K562 (cell line): ENCODE data around the gene IARS2. TPM values are rescaled to one million over a fixed set of nuclear protein-coding genes. Genes with fewer than 3 reads are reported as not detected.

Experiments
- ATF7 ChIP-seq: fragments of 450-650 bp; IDR thresholded peaks from 2 replicates; pipeline ENCODE4 v1.7.1; 2014; ENCODE audit warnings: mild to moderate bottlenecking, moderate library complexity
- CBX5 ChIP-seq: IDR thresholded peaks from 2 replicates; pipeline ENCODE4 v1.6.1; 2014; ENCODE audit warnings: low read depth, borderline replicate concordance
- CEBPG ChIP-seq, 3 experiments: fragments of 200-800 bp in 1 of 3; sonication (Bioruptor generic) in 1 of 3; sonication (generic) in 1 of 3; formaldehyde crosslinking in 1 of 3; IDR thresholded peaks in 2 of 3; conservative IDR thresholded peaks in 1 of 3; 2 replicates each; pipeline versions ENCODE4 v1.6.1 to v1.8.0; 2016 to 2022; ENCODE audit warnings: missing compliant biosample characterization in 2 of 3, missing genetic modification characterization in 2 of 3, mild to moderate bottlenecking in 1 of 3, missing genetic modification reagents in 1 of 3
- CREB3L1 ChIP-seq: fragments of 450-650 bp; IDR thresholded peaks from 2 replicates; pipeline ENCODE4 v1.6.1; 2014; ENCODE audit warnings: low read depth, mild to moderate bottlenecking, moderate library complexity, borderline replicate concordance
- E2F6 ChIP-seq, 2 experiments: IDR thresholded peaks; 2 replicates each; pipeline ENCODE4 v1.6.1; 2011; ENCODE audit warnings: borderline replicate concordance in 1 of 2, control low read depth in 1 of 2, low read depth in 1 of 2, low read length in 1 of 2, mild to moderate bottlenecking in 1 of 2, mixed read lengths in 1 of 2, moderate library complexity in 1 of 2; ENCODE audit not compliant: insufficient read depth in 1 of 2, insufficient read length in 1 of 2, poor library complexity in 1 of 2, severe bottlenecking in 1 of 2; ENCODE audit errors: extremely low read depth in 1 of 2
- FOS ChIP-seq: IDR thresholded peaks from 3 replicates; pipeline ENCODE4 v1.6.1; 2011; ENCODE audit not compliant: insufficient read length; ENCODE audit errors: extremely low read depth
- FOXK1 ChIP-seq: sonication (generic); formaldehyde crosslinking; IDR thresholded peaks from 2 replicates; pipeline ENCODE4 v1.8.0; 2022; ENCODE audit warnings: missing genetic modification reagents, mild to moderate bottlenecking, borderline replicate concordance
- GATA2 ChIP-seq: sonication (generic); formaldehyde crosslinking; IDR thresholded peaks from 2 replicates; pipeline ENCODE4 v1.4.0; 2020; ENCODE audit warnings: mild to moderate bottlenecking, missing genetic modification reagents
- MAFF ChIP-seq: IDR thresholded peaks from 2 replicates; pipeline ENCODE4 v1.6.1; 2012; ENCODE audit warnings: low read length, improper control_type of control experiment
- MYC ChIP-seq, 2 experiments: fragments of 250-450 bp in 1 of 2; sonication (Bioruptor Pico) in 1 of 2; IDR thresholded peaks; 2 replicates each; pipeline versions ENCODE4 v1.5.1 to v1.6.1; 2012 to 2021; ENCODE audit warnings: low read depth in 2 of 2, borderline replicate concordance in 1 of 2, improper control_type of control experiment in 1 of 2, low read length in 1 of 2, mild to moderate bottlenecking in 1 of 2, moderate library complexity in 1 of 2
- RAD21 ChIP-seq, 2 experiments: fragments of 250-450 bp in 1 of 2; fragments of 450-650 bp in 1 of 2; sonication (Bioruptor Pico) in 1 of 2; formaldehyde crosslinking in 1 of 2; IDR thresholded peaks in 1 of 2; conservative IDR thresholded peaks in 1 of 2; 2 replicates each; pipeline versions ENCODE4 v1.4.0 to v1.8.0; 2020 to 2022; ENCODE audit warnings: mild to moderate bottlenecking in 2 of 2, moderate library complexity in 1 of 2
- SIX5 ChIP-seq, 2 experiments: IDR thresholded peaks; 2 replicates each; pipeline ENCODE4 v1.6.1; 2011; ENCODE audit warnings: low read length in 2 of 2, borderline replicate concordance in 1 of 2, low read depth in 1 of 2, mild to moderate bottlenecking in 1 of 2, moderate library complexity in 1 of 2; ENCODE audit not compliant: insufficient read depth in 1 of 2
- SRSF3 ChIP-seq: fragments of 200-400 bp; formaldehyde crosslinking; IDR thresholded peaks from 2 replicates; pipeline ENCODE4 v1.6.1; 2016; ENCODE audit warnings: mild to moderate bottlenecking, low read length, moderate library complexity; ENCODE audit not compliant: insufficient read depth
- TCF15 ChIP-seq: fragments of 250-450 bp; sonication (Bioruptor Pico); IDR thresholded peaks from 2 replicates; pipeline ENCODE4 v1.8.0; 2022; ENCODE audit warnings: moderate library complexity, mild to moderate bottlenecking, inconsistent platforms
- TCF3 ChIP-seq: sonication (generic); formaldehyde crosslinking; IDR thresholded peaks from 2 replicates; pipeline ENCODE4 v1.4.0; 2020; ENCODE audit warnings: mild to moderate bottlenecking, missing genetic modification reagents
- U2AF2 ChIP-seq: fragments of 200-400 bp; formaldehyde crosslinking; optimal IDR thresholded peaks from 2 replicates; pipeline ENCODE3; 2017; ENCODE audit warnings: low read depth, mild to moderate bottlenecking, low read length
- ZBTB2 ChIP-seq: fragments of 450-650 bp; IDR thresholded peaks from 2 replicates; pipeline ENCODE4 v1.6.1; 2016; ENCODE audit warnings: antibody characterized with exemption
- ZNF140 ChIP-seq: fragments of 250-450 bp; sonication (Bioruptor Pico); IDR thresholded peaks from 2 replicates; pipeline ENCODE4 v1.8.0; 2021; ENCODE audit warnings: moderate library complexity, mild to moderate bottlenecking, inconsistent platforms
- ZNF511 ChIP-seq: sonication (generic); formaldehyde crosslinking; IDR thresholded peaks from 2 replicates; pipeline ENCODE4 v1.8.0; 2022; ENCODE audit warnings: mild to moderate bottlenecking, missing genetic modification reagents
- polyA plus RNA-seq, 8 experiments: library from polyadenylated mRNA; depleted of rRNA in 4 of 8; stranded (reverse) in 5 of 8; unstranded in 3 of 8; fragments of >200 nt; fragmentation: Nextera tagmentation in 2 of 8; fragmentation: Illumina TruSeq in 1 of 8; extraction: Ambion mirVana in 2 of 8; extraction: Trizol in 1 of 8; gene quantifications; 2 replicates each; pipeline versions ENCODE4 v1.2.1 to v1.2.3, GENCODE V29; 2011 to 2014; ENCODE audit warnings: inconsistent platforms in 1 of 8, missing spikeins in 1 of 8
- total RNA-seq, 7 experiments: library from RNA; depleted of rRNA in 6 of 7; stranded (reverse); fragments of >200 nt in 6 of 7; fragmentation: Illumina TruSeq in 2 of 7; extraction: Trizol in 2 of 7; gene quantifications; 2 replicates each; pipeline versions ENCODE4 v1.2.1 to v1.2.3, GENCODE V29; 2011 to 2021; ENCODE audit warnings: low replicate concordance in 1 of 7

IARS2 gene
- total and polyA plus RNA-seq, 9 of the 15 experiments (the other 6 are each of a cell fraction or from before 2014, with no cell fraction given), result 39.6 to 127 (median 93.8) TPM

- TF ChIP-seq MYC (IDR thresholded peaks at IDR 0.05; ENCODE audit: low read depth, low read length), result peak; percentile 76
- TF ChIP-seq MYC (CRISPR knock-in tag; IDR thresholded peaks at IDR 0.05; ENCODE audit: borderline replicate concordance, low read depth), result no peak
- peak; percentile 73 for TF ChIP-seq ATF7
- TF ChIP-seq ZNF511 (CRISPR knock-in tag), result no peak
- 0 out of 2 replicates have a peak, but pooled peaks have one; percentile 12 for TF ChIP-seq TCF15 (CRISPR knock-in tag)
- TF ChIP-seq CBX5, result no peak
- no peak; the same call in 1 of the 2 replicates for TF ChIP-seq CEBPG (CRISPR knock-in tag; IDR thresholded peaks at IDR 0.05)
- no peak for TF ChIP-seq CEBPG (tag; conservative IDR thresholded peaks at IDR 0.05 in 1 of 2, IDR thresholded peaks at IDR 0.05 in 1 of 2)
- TF ChIP-seq SRSF3, result no peak
- TF ChIP-seq E2F6 (IDR thresholded peaks at IDR 0.05; ENCODE audit: borderline replicate concordance in 1 of 2, extremely low read depth in 1 of 2, insufficient read depth in 1 of 2, insufficient read length in 1 of 2, low read depth in 1 of 2, low read length in 1 of 2, poor library complexity in 1 of 2, severe bottlenecking in 1 of 2), result peak in 1 of 2 experiments; percentile 43
- no peak for TF ChIP-seq U2AF2
- no peak for TF ChIP-seq GATA2 (CRISPR knock-in tag)
- TF ChIP-seq FOXK1 (CRISPR knock-in tag), result no peak
- TF ChIP-seq SIX5 (IDR thresholded peaks at IDR 0.05; ENCODE audit: borderline replicate concordance in 1 of 2, insufficient read depth in 1 of 2, low read depth in 1 of 2, low read length in 2 of 2), result no peak
- no peak for TF ChIP-seq TCF3 (CRISPR knock-in tag)
- TF ChIP-seq ZNF140, result no peak
- 0 out of 2 replicates have a peak, but pooled peaks have one; percentile 27 for TF ChIP-seq CREB3L1
- peak; percentile 76; the same call in 1 of the 2 replicates for TF ChIP-seq ZBTB2
- no peak for TF ChIP-seq MAFF
- TF ChIP-seq RAD21 (CRISPR knock-in tag; conservative IDR thresholded peaks at IDR 0.05 in 1 of 2, IDR thresholded peaks at IDR 0.05 in 1 of 2), result no peak
- TF ChIP-seq FOS, result no peak
These were observed 4.0 kb upstream of the IARS2 start, which contains the start of gene BPNT1 (continued) for GRCh38 chr1:220089650-220090556.
